Sigmoid colon (tissue), 4 donors: ENCODE measurements around the gene CBX2.

Experiments
- CTCF ChIP-seq, 4 experiments: fragments of 450-650 bp in 3 of 4; fragments of 200-600 bp in 1 of 4; IDR thresholded peaks; one replicate each; pipeline ENCODE4 v1.5.1; 2016 to 2019; ENCODE audit warnings: antibody characterized with exemption in 4 of 4, mild to moderate bottlenecking in 3 of 4, moderate library complexity in 2 of 4
- POLR2AphosphoS5 ChIP-seq, 4 donors: sonication (generic); formaldehyde crosslinking; IDR thresholded peaks; one replicate each; pipeline ENCODE4 v1.6.1; 2017; ENCODE audit warnings: antibody characterized with exemption in 4 of 4

DNA sequence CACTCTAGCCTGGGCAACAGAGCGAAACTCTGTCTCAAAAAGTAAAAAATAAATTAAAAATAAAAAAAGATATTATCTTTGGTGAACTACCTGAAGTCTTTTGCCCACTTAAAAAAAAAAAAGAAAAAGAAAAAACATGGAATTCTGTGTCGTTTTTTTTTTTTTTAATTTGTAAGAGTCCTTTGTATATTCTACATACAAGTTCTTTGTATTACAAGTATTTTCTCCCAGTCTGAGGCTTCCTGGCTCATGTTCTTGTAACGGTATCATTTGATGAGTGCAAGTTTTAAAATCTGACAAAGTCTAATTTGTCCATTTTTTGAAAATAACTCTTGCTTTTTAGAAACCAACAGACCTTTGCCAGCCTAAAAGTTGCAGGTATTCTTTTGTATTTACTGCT lies 12.2 kb upstream of the CBX2 start:
- TF ChIP-seq POLR2AphosphoS5 (IDR thresholded peaks at IDR 0.05) (no peak), CTCF (IDR thresholded peaks at IDR 0.05) (no peak)
